ENCODE results near the gene DMAC1.

DMAC1 gene, protein sequence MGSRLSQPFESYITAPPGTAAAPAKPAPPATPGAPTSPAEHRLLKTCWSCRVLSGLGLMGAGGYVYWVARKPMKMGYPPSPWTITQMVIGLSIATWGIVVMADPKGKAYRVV

GRCh38 chr9:7799234-7799943 lies at the start of gene DMAC1:
Gene DMAC1, minus strand, starts transcription at chr9:7799778. Its CDS starts 44 bp downstream, at chr9:7799734.
- DNase-seq (ENCODE audit: low read depth) = peak; percentile 58

- DNase-seq (ENCODE audit: low read depth) = no peak
These were observed 49.8 kb upstream of the DMAC1 start for GRCh38 chr9:7849362-7849761.

GRCh38 chr9:7848498-7848897 lies 48.9 kb upstream of the DMAC1 start:
- no peak for DNase-seq (ENCODE audit: low read depth)

DNA sequence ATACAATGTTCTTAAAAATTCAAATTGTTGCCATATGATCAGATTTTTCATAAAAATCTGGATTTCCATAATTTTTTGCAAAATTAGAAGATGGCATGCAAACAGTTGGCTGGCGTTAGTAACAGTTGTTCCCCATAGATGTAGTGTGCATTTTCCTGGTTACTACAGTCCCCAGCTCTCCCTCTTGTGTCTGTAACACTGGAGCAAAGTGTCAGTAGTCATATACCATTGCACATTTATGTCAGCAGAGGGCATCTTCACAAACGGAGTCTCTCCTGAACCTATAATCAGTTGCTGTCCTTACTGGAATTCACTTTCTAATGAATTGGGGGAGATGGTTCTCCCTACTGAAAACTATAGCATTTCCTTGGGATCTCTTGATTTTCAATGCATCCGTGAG lies 44.7 kb upstream of the DMAC1 start:
- no peak for DNase-seq (ENCODE audit: low read depth)

- DNase-seq (ENCODE audit: low read depth) = no peak
These were observed 42.3 kb upstream of the DMAC1 start for GRCh38 chr9:7841831-7842230.

GRCh38 chr9:7834531-7834930 lies 35.0 kb upstream of the DMAC1 start:
- DNase-seq (ENCODE audit: low read depth) = no peak

GRCh38 chr9:7828334-7828733 lies 28.8 kb upstream of the DMAC1 start:
- no peak for DNase-seq (ENCODE audit: low read depth)

DNA sequence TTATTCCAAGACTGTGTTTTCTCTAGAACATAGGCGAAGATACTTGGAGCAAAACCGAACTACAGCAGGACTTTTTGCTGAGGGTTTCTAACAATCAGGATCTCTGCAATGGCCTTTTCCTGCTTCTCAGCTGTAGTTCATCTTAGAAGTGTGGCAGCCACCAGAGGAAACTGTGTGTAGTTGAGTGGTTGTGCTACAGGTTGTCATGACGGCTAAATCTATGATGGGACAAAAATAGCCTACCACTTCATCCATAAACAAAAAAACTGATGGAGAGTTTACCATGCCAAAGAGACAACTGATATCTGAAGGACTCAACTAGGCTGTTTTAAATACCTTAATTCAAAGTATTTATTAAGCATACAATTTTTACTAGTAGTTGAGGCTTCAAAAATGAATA lies 28.2 kb upstream of the DMAC1 start:
- DNase-seq (ENCODE audit: low read depth) = no peak

GRCh38 chr9:7827056-7827455 lies 27.5 kb upstream of the DMAC1 start:
- no peak for DNase-seq (ENCODE audit: low read depth)

GRCh38 chr9:7823651-7824050 lies 24.1 kb upstream of the DMAC1 start:
- DNase-seq (ENCODE audit: low read depth) = no peak

- no peak for DNase-seq (ENCODE audit: low read depth)
These were observed 20.4 kb upstream of the DMAC1 start for GRCh38 chr9:7819984-7820383.

DNA sequence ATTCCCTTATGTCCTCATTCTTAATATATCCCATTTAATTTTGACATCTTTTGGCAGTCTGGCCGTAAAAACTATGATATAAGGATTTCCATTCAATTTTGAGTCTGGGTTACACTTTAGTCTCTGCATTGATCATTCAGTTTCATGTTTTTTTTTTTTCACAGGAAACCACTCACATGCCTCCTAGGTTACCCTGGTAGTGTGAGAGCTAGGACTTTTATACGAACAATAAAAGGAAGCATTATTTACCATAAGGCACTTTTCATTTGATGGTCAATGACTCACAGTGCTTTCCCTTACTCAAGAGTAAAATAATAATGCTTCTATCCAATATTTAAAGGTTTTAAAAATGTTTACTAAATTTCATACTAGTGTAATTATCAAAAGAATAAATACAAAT lies 16.4 kb upstream of the DMAC1 start:
- no peak for DNase-seq (ENCODE audit: low read depth)

GRCh38 chr9:7813030-7813429 lies 13.5 kb upstream of the DMAC1 start:
- no peak for DNase-seq (ENCODE audit: low read depth)

DNA sequence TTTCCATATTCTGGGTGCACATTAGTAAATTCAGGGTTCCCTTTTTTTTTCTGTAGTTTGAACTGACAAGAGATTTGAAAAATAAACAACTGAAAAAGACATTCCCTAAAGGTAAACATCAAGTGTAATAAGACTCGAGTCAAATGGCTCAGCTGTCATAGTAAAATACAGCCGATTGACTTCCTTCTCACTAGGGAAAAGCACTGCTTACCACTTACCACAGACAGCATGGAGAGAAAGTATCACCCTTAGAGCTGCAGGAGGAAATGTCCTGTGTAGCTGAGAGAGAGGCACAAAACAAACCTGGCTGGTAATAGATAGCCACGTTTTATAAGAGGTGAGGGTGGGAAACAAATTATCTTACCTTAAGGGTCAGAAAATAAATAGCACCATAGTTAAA lies 12.1 kb upstream of the DMAC1 start:
- DNase-seq (ENCODE audit: low read depth) = no peak

- DNase-seq (ENCODE audit: low read depth) = no peak
These were observed 3.1 kb upstream of the DMAC1 start for GRCh38 chr9:7802666-7803065.

GRCh38 chr9:7799944-7800285 lies 337 bp upstream of the DMAC1 start:
- no peak for DNase-seq (ENCODE audit: low read depth)

GRCh38 chr9:7794196-7794595 lies 5.4 kb downstream of the DMAC1 start:
- DNase-seq (ENCODE audit: low read depth) = no peak

- no peak for DNase-seq (ENCODE audit: low read depth)
These were observed 8.2 kb downstream of the DMAC1 start for GRCh38 chr9:7791394-7791793.

- no peak for DNase-seq (ENCODE audit: low read depth)
These were observed 8.8 kb downstream of the DMAC1 start for GRCh38 chr9:7790819-7791182.

GRCh38 chr9:7790022-7790818 lies 9.4 kb downstream of the DMAC1 start:
- DNase-seq (ENCODE audit: low read depth) = no peak

DNA sequence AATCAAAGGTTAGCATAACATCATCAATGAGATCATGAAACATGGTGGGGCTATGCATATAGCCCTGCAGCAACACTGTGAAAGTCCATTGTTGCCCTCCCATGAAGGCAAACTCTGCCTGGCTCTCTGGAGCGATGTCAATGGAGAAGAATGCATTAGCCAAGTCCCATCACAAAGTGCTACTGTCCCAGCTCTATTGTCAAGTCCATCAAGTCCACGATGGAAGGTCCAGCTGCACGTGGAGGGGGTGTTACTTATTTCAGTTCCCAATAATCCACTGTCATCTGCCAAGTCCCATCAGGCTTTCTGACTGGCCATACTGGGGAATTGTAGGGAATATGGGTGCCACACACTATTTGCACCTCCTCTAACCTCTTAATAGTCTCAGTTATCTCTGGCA lies 10.8 kb downstream of the DMAC1 start:
- no peak for DNase-seq (ENCODE audit: low read depth)

GRCh38 chr9:7785813-7786212 lies 13.8 kb downstream of the DMAC1 start:
- no peak for DNase-seq (ENCODE audit: low read depth)

GRCh38 chr9:7784472-7784871 lies 15.1 kb downstream of the DMAC1 start:
- DNase-seq (ENCODE audit: low read depth) = no peak

- no peak for DNase-seq (ENCODE audit: low read depth)
These were observed 15.9 kb downstream of the DMAC1 start for GRCh38 chr9:7783635-7784063.
